ENCODE measurements around the gene KMT2B.

The KMT2B gene

DNA sequence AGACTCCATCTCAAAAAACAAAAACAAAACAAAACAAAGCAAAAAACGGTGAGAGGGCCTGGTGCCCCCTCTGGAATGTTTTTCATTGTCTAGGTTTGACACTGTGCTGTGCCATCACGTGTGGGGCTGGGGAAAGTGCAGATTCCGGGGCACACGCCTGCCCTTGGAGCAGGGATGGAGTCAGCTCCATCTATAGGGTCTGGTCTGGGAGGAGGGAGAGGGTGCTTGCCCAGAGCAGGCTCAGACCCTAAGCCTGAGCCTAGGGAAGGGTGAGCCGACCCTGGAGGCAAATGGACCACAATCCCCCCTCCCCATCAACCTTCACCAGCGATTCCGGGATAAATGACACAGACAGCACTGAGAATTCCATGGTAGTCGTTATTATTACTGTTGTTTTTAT is 24.4 kb upstream of the KMT2B start:
- H3K36me3 ChIP-seq (ENCODE audit: control insufficient read depth in 2 of 2, insufficient read depth in 1 of 2, low read length in 2 of 2) = no peaks in the 10 kb centered on the region; a peak in 1 of 3 replicates
- no peak overlapping the region for H3K4me3 ChIP-seq (ENCODE audit: low read depth, low read length)
- no peaks in the 10 kb centered on the region for H3K4me1 ChIP-seq (ENCODE audit: control insufficient read depth, insufficient read depth, low read length)
- H3K9me3 ChIP-seq (ENCODE audit: control insufficient read depth, insufficient read depth, low read depth, low read length) = no peaks in the 10 kb centered on the region; the same call in 1 of the 2 replicates
- ChIA-PET CTCF (interaction anchor here (0.7 to 10.4 kb wide), 37 partner anchors 9 to 980 kb away, joined by 3 to 119 read pairs (median 5); partner anchors contain the start of genes LIN37, PSENEN, U2AF1L4 and ZBTB32), POLR2A (interaction anchor here (1.2 to 2.0 kb wide), 3 partner anchors 9 to 49 kb away, joined by 5 to 6 read pairs (median 5); partner anchors contain the start of gene COX6B1)
- no peak overlapping the region for H3K27ac ChIP-seq (ENCODE audit: extremely low read depth, low read depth, low read length)
- TF ChIP-seq ZBTB20 (tag by site-specific recombination; IDR thresholded peaks at IDR 0.05) = peak; percentile 79
- peak; percentile 10; the same call in 1 of the 2 replicates for TF ChIP-seq ZNF433 (tag by site-specific recombination; IDR thresholded peaks at IDR 0.05; ENCODE audit: low read depth)
- TF ChIP-seq MZF1 (tag by site-specific recombination; IDR thresholded peaks at IDR 0.05; ENCODE audit: borderline replicate concordance) = no peak

DNA sequence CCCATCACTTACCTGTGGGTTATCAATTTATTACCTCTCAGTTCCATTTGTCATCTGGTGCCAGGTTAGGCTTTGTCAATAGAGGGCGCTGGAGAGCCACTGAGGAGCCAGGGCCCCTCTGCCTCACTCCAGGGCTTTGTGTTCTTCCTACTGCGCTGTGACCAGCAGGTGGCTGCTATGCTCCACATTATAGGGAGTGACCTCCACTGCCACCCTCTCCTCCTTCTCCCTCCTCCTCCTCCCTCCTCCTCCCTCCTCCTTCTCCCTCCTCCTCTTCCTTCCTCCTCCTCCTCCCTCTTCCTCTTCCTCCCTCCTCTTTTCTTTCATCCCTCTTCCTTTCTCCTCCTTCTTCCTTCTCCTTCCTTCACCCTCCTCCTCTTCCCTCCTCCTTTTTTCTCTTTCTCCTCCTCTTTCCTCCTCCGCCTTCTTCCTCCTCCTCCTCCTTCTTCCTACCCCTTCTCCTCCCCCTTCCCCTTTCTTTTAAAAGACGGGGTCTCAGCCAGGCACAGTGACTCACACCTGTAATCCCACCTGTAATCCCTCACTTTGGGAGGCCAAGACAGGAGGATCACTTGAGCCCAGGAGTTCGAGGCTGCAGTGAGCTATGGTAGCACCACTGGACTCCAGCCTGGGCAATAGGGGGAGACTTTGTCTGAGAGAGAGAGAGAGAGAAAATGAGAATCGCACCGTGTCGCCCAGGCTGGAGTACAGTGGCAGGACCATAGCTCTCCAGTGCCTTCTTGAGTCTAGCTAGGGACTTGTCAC is 23.8 kb upstream of the KMT2B start:
- Histone ChIP-seq H3K4me1 (ENCODE audit: control insufficient read depth, insufficient read depth, low read length) (no peaks in the 10 kb centered on the region), H3K27ac (ENCODE audit: extremely low read depth, low read depth, low read length) (no peak overlapping the region), H3K36me3 (ENCODE audit: control insufficient read depth in 2 of 2, insufficient read depth in 1 of 2, low read length in 2 of 2) (no peaks in the 10 kb centered on the region; a peak in 1 of 3 replicates), H3K9me3 (ENCODE audit: control insufficient read depth, insufficient read depth, low read depth, low read length) (no peaks in the 10 kb centered on the region; the same call in 1 of the 2 replicates), H3K4me3 (ENCODE audit: low read depth, low read length) (no peak overlapping the region)
- ChIA-PET CTCF (interaction anchor here (0.6 to 10.4 kb wide), 54 partner anchors 8 to 552 kb away, joined by 3 to 119 read pairs (median 5); partner anchors contain the start of genes COX6B1, HSPB6, LIN37 and PROSER3), POLR2A (interaction anchor here (0.9 to 1.1 kb wide), 2 partner anchors 9 to 54 kb away, joined by 3 to 4 read pairs; partner anchors contain the start of gene LIN37)
- TF ChIP-seq RBAK (tag by site-specific recombination; IDR thresholded peaks at IDR 0.05) = no peak
- TF ChIP-seq, protein P1, sequence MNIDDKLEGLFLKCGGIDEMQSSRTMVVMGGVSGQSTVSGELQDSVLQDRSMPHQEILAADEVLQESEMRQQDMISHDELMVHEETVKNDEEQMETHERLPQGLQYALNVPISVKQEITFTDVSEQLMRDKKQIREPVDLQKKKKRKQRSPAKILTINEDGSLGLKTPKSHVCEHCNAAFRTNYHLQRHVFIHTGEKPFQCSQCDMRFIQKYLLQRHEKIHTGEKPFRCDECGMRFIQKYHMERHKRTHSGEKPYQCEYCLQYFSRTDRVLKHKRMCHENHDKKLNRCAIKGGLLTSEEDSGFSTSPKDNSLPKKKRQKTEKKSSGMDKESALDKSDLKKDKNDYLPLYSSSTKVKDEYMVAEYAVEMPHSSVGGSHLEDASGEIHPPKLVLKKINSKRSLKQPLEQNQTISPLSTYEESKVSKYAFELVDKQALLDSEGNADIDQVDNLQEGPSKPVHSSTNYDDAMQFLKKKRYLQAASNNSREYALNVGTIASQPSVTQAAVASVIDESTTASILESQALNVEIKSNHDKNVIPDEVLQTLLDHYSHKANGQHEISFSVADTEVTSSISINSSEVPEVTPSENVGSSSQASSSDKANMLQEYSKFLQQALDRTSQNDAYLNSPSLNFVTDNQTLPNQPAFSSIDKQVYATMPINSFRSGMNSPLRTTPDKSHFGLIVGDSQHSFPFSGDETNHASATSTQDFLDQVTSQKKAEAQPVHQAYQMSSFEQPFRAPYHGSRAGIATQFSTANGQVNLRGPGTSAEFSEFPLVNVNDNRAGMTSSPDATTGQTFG (tag by site-specific recombination; IDR thresholded peaks at IDR 0.05; ENCODE audit: borderline replicate concordance) = peak; percentile 99
- peak; percentile 63; the same call in 1 of the 2 replicates for TF ChIP-seq ZNF561 (tag by site-specific recombination; IDR thresholded peaks at IDR 0.05; ENCODE audit: borderline replicate concordance)
- 0 out of 2 replicates have a peak, but pooled peaks have one; percentile 31 for TF ChIP-seq ZNF248 (tag by site-specific recombination; IDR thresholded peaks at IDR 0.05)
- peak; percentile 66 for TF ChIP-seq ZBTB8A (tag by site-specific recombination; IDR thresholded peaks at IDR 0.05)
- TF ChIP-seq ZNF473 (tag by site-specific recombination; IDR thresholded peaks at IDR 0.05) = peak; percentile 82
- no peak for TF ChIP-seq ZNF23 (tag by site-specific recombination; IDR thresholded peaks at IDR 0.05; ENCODE audit: borderline replicate concordance)
- peak; percentile 76 for TF ChIP-seq ZNF324 (tag by site-specific recombination; IDR thresholded peaks at IDR 0.05)
- TF ChIP-seq ZNF701 (tag by site-specific recombination; IDR thresholded peaks at IDR 0.05) = peak; percentile 87; the same call in 1 of the 2 replicates
- 0 out of 2 replicates have a peak, but pooled peaks have one; percentile 65 for TF ChIP-seq ZNF155 (tag by site-specific recombination; IDR thresholded peaks at IDR 0.05)
- TF ChIP-seq, protein P2, sequence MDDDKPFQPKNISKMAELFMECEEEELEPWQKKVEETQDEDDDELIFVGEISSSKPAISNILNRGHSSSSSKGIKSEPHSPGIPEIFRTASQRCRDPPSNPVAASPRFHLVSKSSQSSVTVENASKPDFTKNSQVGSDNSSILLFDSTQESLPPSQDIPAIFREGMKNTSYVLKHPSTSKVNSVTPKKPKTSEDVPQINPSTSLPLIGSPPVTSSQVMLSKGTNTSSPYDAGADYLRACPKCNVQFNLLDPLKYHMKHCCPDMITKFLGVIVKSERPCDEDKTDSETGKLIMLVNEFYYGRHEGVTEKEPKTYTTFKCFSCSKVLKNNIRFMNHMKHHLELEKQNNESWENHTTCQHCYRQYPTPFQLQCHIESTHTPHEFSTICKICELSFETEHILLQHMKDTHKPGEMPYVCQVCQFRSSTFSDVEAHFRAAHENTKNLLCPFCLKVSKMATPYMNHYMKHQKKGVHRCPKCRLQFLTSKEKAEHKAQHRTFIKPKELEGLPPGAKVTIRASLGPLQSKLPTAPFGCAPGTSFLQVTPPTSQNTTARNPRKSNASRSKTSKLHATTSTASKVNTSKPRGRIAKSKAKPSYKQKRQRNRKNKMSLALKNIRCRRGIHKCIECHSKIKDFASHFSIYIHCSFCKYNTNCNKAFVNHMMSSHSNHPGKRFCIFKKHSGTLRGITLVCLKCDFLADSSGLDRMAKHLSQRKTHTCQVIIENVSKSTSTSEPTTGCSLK (tag by site-specific recombination; IDR thresholded peaks at IDR 0.05) = no peak
- TF ChIP-seq ZNF19 (tag by site-specific recombination; IDR thresholded peaks at IDR 0.05; ENCODE audit: low read depth) = no peak
- TF ChIP-seq, protein P3, sequence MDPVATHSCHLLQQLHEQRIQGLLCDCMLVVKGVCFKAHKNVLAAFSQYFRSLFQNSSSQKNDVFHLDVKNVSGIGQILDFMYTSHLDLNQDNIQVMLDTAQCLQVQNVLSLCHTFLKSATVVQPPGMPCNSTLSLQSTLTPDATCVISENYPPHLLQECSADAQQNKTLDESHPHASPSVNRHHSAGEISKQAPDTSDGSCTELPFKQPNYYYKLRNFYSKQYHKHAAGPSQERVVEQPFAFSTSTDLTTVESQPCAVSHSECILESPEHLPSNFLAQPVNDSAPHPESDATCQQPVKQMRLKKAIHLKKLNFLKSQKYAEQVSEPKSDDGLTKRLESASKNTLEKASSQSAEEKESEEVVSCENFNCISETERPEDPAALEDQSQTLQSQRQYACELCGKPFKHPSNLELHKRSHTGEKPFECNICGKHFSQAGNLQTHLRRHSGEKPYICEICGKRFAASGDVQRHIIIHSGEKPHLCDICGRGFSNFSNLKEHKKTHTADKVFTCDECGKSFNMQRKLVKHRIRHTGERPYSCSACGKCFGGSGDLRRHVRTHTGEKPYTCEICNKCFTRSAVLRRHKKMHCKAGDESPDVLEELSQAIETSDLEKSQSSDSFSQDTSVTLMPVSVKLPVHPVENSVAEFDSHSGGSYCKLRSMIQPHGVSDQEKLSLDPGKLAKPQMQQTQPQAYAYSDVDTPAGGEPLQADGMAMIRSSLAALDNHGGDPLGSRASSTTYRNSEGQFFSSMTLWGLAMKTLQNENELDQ (tag by site-specific recombination; IDR thresholded peaks at IDR 0.05; ENCODE audit: low read depth) = no peak
- no peak; the same call in 1 of the 2 replicates for TF ChIP-seq ZBTB48 (tag by site-specific recombination; IDR thresholded peaks at IDR 0.05)
- TF ChIP-seq ZNF174 (tag by site-specific recombination; IDR thresholded peaks at IDR 0.05) = no peak
- no peak for TF ChIP-seq TRIM28 (IDR thresholded peaks at IDR 0.05; ENCODE audit: borderline replicate concordance, low read length)
- peak; percentile 100 for TF ChIP-seq EGR2 (tag by site-specific recombination; IDR thresholded peaks at IDR 0.05; ENCODE audit: low read depth)
- TF ChIP-seq PRDM1 (tag by site-specific recombination; IDR thresholded peaks at IDR 0.05) = peak; percentile 47
- TF ChIP-seq ZNF629 (tag by site-specific recombination; IDR thresholded peaks at IDR 0.05) = peak; percentile 72
- TF ChIP-seq ZFHX2 (tag by site-specific recombination; conservative IDR thresholded peaks at IDR 0.05) = peak; percentile 98
